Osteoblast (primary cell): ENCODE measurements around the gene CLCN5. TPM values are rescaled to one million over a fixed set of nuclear protein-coding genes. Genes with fewer than 3 reads are reported as not detected.

Experiments used
- DNase-seq: peaks from one replicate; pipeline ENCODE4 v3.0.0; 2011; ENCODE audit warnings: low spot score, mixed read lengths; ENCODE audit not compliant: insufficient read length; ENCODE audit errors: missing footprints
- H2AFZ ChIP-seq: 2 replicates; pipeline ENCODE4 v1.6.0; 2011; ENCODE audit warnings: mild to moderate bottlenecking, low read length
- H3K27ac ChIP-seq: 2 replicates; pipeline ENCODE4 v1.5.1; 2011; ENCODE audit warnings: mild to moderate bottlenecking, low read depth, low read length, moderate library complexity
- H3K27me3 ChIP-seq: 2 replicates; pipeline ENCODE4 v1.6.0; 2012; ENCODE audit warnings: mild to moderate bottlenecking, control low read depth, inconsistent platforms, low read length, moderate library complexity; ENCODE audit not compliant: insufficient read depth
- H3K36me3 ChIP-seq: 2 replicates; pipeline ENCODE4 v1.5.1; 2011; ENCODE audit warnings: mild to moderate bottlenecking, low read length, control low read depth, moderate library complexity; ENCODE audit not compliant: insufficient read depth
- H3K4me1 ChIP-seq: 2 replicates; pipeline ENCODE4 v1.5.1; 2011; ENCODE audit warnings: mild to moderate bottlenecking, low read length, control low read depth, moderate library complexity; ENCODE audit not compliant: insufficient read depth
- H3K4me2 ChIP-seq: 2 replicates; pipeline ENCODE4 v1.6.0; 2011; ENCODE audit warnings: mild to moderate bottlenecking, low read length; ENCODE audit not compliant: insufficient read depth
- H3K4me3 ChIP-seq: fragments of 200-600 bp; sonication (generic); 3 replicates; pipeline ENCODE4 v1.5.1; 2012; ENCODE audit warnings: mild to moderate bottlenecking, low read length, inconsistent platforms; ENCODE audit not compliant: insufficient read depth
- H3K79me2 ChIP-seq: 2 replicates; pipeline ENCODE4 v1.6.0; 2012; ENCODE audit warnings: mild to moderate bottlenecking, low read length, control low read depth, inconsistent platforms; ENCODE audit not compliant: insufficient read depth
- H3K9me3 ChIP-seq: 2 replicates; pipeline ENCODE4 v1.5.1; 2011; ENCODE audit warnings: low read depth, low read length, control low read depth
- H4K20me1 ChIP-seq: 2 replicates; pipeline ENCODE4 v1.6.0; 2012; ENCODE audit warnings: mild to moderate bottlenecking, low read length, control low read depth; ENCODE audit not compliant: insufficient read depth
- total RNA-seq: library from RNA; depleted of rRNA; stranded (reverse); fragments of >200 nt; gene quantifications from 2 replicates; pipeline ENCODE4 v1.2.3, GENCODE V29; 2012
- TF ChIP-seq, protein P1 (sequence below): IDR thresholded peaks from 2 replicates; pipeline ENCODE4 v1.5.1; 2011; ENCODE audit warnings: mild to moderate bottlenecking, low read depth, low read length, moderate library complexity; ENCODE audit errors: extremely low read depth

The CLCN5 gene
- total RNA-seq, 1 donor: 13.0 TPM

DNA sequence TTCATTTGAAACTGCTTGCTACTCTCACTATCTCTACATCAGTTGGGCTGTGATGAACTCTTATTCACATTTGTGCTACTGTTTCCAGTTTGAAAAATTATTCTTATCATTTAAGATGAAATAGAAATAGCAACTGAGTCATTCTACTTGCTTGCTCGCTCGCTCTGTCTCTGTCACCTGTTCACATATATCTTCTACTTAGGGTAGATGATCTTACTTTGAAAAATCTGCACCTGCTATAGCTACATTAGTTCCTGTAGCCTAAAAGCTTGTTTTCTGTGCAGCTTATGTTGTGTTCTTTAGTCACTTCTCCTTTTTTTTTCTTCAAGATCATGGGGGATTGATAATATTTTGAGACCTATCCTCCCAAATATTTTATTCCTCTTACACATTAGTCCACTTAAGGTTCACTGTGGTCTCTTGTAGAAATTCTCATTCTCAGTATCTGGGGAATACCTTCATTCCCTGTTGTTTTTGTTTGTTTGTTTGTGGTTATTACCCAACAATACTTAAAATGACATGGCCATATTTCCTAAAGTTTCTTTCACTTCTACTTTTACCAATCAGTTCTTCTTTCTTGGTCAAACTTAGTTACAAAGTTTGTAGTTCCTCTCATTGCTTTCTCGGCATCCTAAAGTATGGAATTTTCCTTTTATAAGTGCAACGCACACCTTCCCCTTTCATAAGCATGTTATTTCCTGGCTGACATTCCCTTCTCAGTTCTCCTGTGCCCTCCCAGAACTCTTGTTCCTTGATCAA lies 36.5 kb downstream of the CLCN5 start:
- peaks cover under 1% of the 10 kb centered on the region for H3K27me3 ChIP-seq
- no peak overlapping the region for H2AFZ ChIP-seq
- no peaks in the 10 kb centered on the region for H3K4me1 ChIP-seq
- H3K36me3 ChIP-seq: no peaks in the 10 kb centered on the region
- no peak overlapping the region for H3K4me3 ChIP-seq
- TF ChIP-seq, protein P1, sequence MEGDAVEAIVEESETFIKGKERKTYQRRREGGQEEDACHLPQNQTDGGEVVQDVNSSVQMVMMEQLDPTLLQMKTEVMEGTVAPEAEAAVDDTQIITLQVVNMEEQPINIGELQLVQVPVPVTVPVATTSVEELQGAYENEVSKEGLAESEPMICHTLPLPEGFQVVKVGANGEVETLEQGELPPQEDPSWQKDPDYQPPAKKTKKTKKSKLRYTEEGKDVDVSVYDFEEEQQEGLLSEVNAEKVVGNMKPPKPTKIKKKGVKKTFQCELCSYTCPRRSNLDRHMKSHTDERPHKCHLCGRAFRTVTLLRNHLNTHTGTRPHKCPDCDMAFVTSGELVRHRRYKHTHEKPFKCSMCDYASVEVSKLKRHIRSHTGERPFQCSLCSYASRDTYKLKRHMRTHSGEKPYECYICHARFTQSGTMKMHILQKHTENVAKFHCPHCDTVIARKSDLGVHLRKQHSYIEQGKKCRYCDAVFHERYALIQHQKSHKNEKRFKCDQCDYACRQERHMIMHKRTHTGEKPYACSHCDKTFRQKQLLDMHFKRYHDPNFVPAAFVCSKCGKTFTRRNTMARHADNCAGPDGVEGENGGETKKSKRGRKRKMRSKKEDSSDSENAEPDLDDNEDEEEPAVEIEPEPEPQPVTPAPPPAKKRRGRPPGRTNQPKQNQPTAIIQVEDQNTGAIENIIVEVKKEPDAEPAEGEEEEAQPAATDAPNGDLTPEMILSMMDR: no peak
- no peaks in the 10 kb centered on the region for H4K20me1 ChIP-seq
- H3K27ac ChIP-seq: no peak overlapping the region
- DNase-seq: no peak
- no peak overlapping the region for H3K4me2 ChIP-seq
- no peaks in the 10 kb centered on the region for H3K9me3 ChIP-seq
- no peaks in the 10 kb centered on the region for H3K79me2 ChIP-seq

DNA sequence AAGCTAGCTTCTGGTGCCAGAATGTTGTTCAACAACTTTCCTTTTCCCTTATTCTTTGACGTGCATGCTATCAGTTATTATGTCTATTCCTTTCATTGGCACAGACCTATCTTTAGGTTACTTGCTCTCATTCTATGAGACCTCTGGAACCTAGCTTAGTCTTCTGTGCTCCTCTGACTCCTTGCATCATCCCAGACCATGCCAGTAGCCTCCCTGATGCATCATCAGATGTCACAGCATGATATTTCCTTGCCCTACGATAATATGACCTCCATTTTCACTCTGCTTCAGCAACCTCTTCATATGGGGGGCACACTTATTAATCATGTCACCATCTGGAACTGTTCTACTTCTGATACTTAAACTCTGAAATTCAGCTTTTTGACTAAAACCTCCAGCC lies 37.2 kb downstream of the CLCN5 start:
- Histone ChIP-seq H3K27ac (no peak overlapping the region), H2AFZ (no peak overlapping the region), H3K27me3 (peaks cover 3% of the 10 kb centered on the region), H3K4me3 (no peak overlapping the region), H3K4me2 (no peak overlapping the region), H3K9me3 (no peaks in the 10 kb centered on the region), H4K20me1 (no peaks in the 10 kb centered on the region), H3K4me1 (no peaks in the 10 kb centered on the region), H3K79me2 (no peaks in the 10 kb centered on the region), H3K36me3 (no peaks in the 10 kb centered on the region)
- TF ChIP-seq, protein P1: no peak
- DNase-seq: no peak

DNA sequence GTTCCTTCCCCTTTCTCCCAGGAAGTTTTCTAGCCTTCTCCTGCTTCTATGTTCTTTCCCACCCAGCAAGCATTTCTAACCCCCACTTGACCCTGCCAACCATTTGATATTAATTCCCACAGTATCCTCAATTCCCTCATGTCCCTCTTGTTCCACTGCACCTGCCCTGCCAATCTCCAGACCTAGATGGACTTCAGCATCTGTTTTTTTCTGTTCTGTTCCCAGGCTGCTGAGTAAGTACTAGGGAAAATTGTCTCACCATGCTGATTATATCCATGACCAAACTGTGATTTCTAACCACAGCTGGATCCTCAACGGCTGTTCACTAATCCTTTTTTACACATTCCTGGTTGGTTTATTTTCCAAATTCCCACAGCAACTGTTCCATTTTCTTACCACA lies 37.7 kb downstream of the CLCN5 start:
- no peaks in the 10 kb centered on the region for H3K36me3 ChIP-seq
- H4K20me1 ChIP-seq: no peaks in the 10 kb centered on the region
- H3K4me1 ChIP-seq: no peaks in the 10 kb centered on the region
- H2AFZ ChIP-seq: no peak overlapping the region
- no peak overlapping the region for H3K27ac ChIP-seq
- H3K4me2 ChIP-seq: no peak overlapping the region
- TF ChIP-seq, protein P1: no peak
- no peak for DNase-seq
- no peak overlapping the region for H3K4me3 ChIP-seq
- H3K9me3 ChIP-seq: no peaks in the 10 kb centered on the region
- peaks cover 3% of the 10 kb centered on the region for H3K27me3 ChIP-seq
- no peaks in the 10 kb centered on the region for H3K79me2 ChIP-seq

DNA sequence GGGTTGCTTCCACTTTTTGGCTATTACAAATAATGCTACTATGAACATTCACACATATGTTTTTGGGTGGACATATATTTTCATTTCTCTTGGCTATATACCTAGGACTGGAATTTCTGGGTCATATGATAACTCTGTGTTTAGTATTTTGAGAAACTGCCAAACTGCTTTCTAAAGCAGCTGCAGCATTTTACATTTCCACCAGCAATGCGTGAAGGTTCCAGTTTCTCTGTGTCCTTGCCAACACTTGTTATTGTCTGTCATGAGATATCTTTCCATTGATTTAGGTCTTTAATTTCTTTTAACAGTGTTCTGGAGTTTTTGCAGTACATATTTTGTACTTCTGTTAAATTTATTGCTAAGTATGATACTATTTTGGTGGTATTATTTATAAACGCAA lies 48.3 kb downstream of the CLCN5 start:
- Histone ChIP-seq H3K36me3 (no peaks in the 10 kb centered on the region), H2AFZ (no peak overlapping the region), H3K27me3 (no peaks in the 10 kb centered on the region), H3K4me2 (no peak overlapping the region), H4K20me1 (no peaks in the 10 kb centered on the region), H3K9me3 (no peaks in the 10 kb centered on the region), H3K4me1 (no peaks in the 10 kb centered on the region), H3K79me2 (no peaks in the 10 kb centered on the region), H3K27ac (no peak overlapping the region), H3K4me3 (no peak overlapping the region)
- DNase-seq: no peak
- TF ChIP-seq, protein P1: no peak
